ENCODE results near the gene RNF144B.
"Not testable (repeated sequence)": the region's sequence is repeated elsewhere in the genome, so short reads cannot be mapped to it uniquely, and the experiment has no call there.

The RNF144B gene

GRCh38 chr6:18439581-18439980 is 52.4 kb downstream of the RNF144B start:
- H3K4me3 ChIP-seq (ENCODE audit: low read depth, low read length) = no peak overlapping the region

GRCh38 chr6:18441251-18441979 is 54.3 kb downstream of the RNF144B start:
- H3K4me3 ChIP-seq (ENCODE audit: low read depth, low read length) = no peak overlapping the region

- no peak overlapping the region for H3K4me3 ChIP-seq (ENCODE audit: low read depth, low read length)
Measured at GRCh38 chr6:18444111-18444510, 57.0 kb downstream of the RNF144B start.

GRCh38 chr6:18445228-18445627 is 58.1 kb downstream of the RNF144B start:
- H3K4me3 ChIP-seq (ENCODE audit: low read depth, low read length) = no peak overlapping the region

GRCh38 chr6:18446771-18447170 is 59.6 kb downstream of the RNF144B start:
- no peak overlapping the region for H3K4me3 ChIP-seq (ENCODE audit: low read depth, low read length)

GRCh38 chr6:18447552-18447951 is 60.4 kb downstream of the RNF144B start:
- H3K4me3 ChIP-seq (ENCODE audit: low read depth, low read length) = no peak overlapping the region

GRCh38 chr6:18451756-18452155 is 64.6 kb downstream of the RNF144B start:
- no peak overlapping the region for H3K4me3 ChIP-seq (ENCODE audit: low read depth, low read length)

GRCh38 chr6:18454446-18454845 is 67.3 kb downstream of the RNF144B start:
- no peak overlapping the region for H3K4me3 ChIP-seq (ENCODE audit: low read depth, low read length)

GRCh38 chr6:18457065-18457737 is 70.1 kb downstream of the RNF144B start:
- H3K4me3 ChIP-seq (ENCODE audit: low read depth, low read length) = no peak overlapping the region

GRCh38 chr6:18458086-18458485 is 70.9 kb downstream of the RNF144B start:
- H3K4me3 ChIP-seq (ENCODE audit: low read depth, low read length) = not testable (repeated sequence)

GRCh38 chr6:18463429-18463828 is 76.3 kb downstream of the RNF144B start:
- no peak overlapping the region for H3K4me3 ChIP-seq (ENCODE audit: low read depth, low read length)

GRCh38 chr6:18464176-18464575 is 77.0 kb downstream of the RNF144B start:
- no peak overlapping the region for H3K4me3 ChIP-seq (ENCODE audit: low read depth, low read length)

- H3K4me3 ChIP-seq (ENCODE audit: low read depth, low read length) = no peak overlapping the region
Measured at GRCh38 chr6:18465410-18466154, 78.4 kb downstream of the RNF144B start.

GRCh38 chr6:18467741-18468502 is 80.8 kb downstream of the RNF144B start:
- H3K4me3 ChIP-seq (ENCODE audit: low read depth, low read length) = no peak overlapping the region

- no peak overlapping the region for H3K4me3 ChIP-seq (ENCODE audit: low read depth, low read length)
Measured at GRCh38 chr6:18468503-18468843, 81.3 kb downstream of the RNF144B start.

- H3K4me3 ChIP-seq (ENCODE audit: low read depth, low read length) = no peak overlapping the region
Measured at GRCh38 chr6:18469536-18469935, 82.4 kb downstream of the RNF144B start.

- H3K4me3 ChIP-seq (ENCODE audit: low read depth, low read length) = no peak overlapping the region
Measured at GRCh38 chr6:18471232-18471964, 84.2 kb downstream of the RNF144B start.

GRCh38 chr6:18472941-18473340 is 85.8 kb downstream of the RNF144B start:
- no peak overlapping the region for H3K4me3 ChIP-seq (ENCODE audit: low read depth, low read length)

GRCh38 chr6:18473755-18474154 is 86.6 kb downstream of the RNF144B start:
- H3K4me3 ChIP-seq (ENCODE audit: low read depth, low read length) = no peak overlapping the region

GRCh38 chr6:18477301-18477941 is 90.3 kb downstream of the RNF144B start:
- no peak overlapping the region for H3K4me3 ChIP-seq (ENCODE audit: low read depth, low read length)

All from iPS-11a (cell line).